Kidney epithelial cell (primary cell): ENCODE results near the gene RAB26. TPM values are rescaled to one million over a fixed set of nuclear protein-coding genes. Genes with fewer than 3 reads are reported as not detected.
A peak's percentile ranks its signal among the peaks of the same experiment; 100 is the strongest.
"Not testable (repeated sequence)": the region's sequence is repeated elsewhere in the genome, so short reads cannot be mapped to it uniquely, and the experiment has no call there.

Experiments
- DNase-seq: peaks from one replicate; pipeline ENCODE4 v3.0.0-alpha.2; 2010; ENCODE audit warnings: low read depth
- H3K27me3 ChIP-seq: 2 replicates; pipeline ENCODE4 v1.6.0; 2011; ENCODE audit warnings: low read length; ENCODE audit not compliant: control insufficient read depth, insufficient read depth
- H3K36me3 ChIP-seq: 2 replicates; pipeline ENCODE4 v1.5.1; 2011; ENCODE audit warnings: low read length; ENCODE audit not compliant: control insufficient read depth, insufficient read depth
- H3K4me3 ChIP-seq: 2 replicates; pipeline ENCODE4 v1.5.1; 2011; ENCODE audit warnings: low read depth, mild to moderate bottlenecking, control low read depth, low read length
- total RNA-seq: library from RNA; depleted of rRNA; stranded (reverse); fragments of >200 nt; gene quantifications from 2 replicates; pipeline ENCODE4 v1.2.3, GENCODE V29; 2015
- TF ChIP-seq, protein P1 (sequence below): IDR thresholded peaks from 2 replicates; pipeline ENCODE4 v1.5.1; 2011; ENCODE audit warnings: mild to moderate bottlenecking, moderate library complexity, low read length, control low read depth, inconsistent platforms; ENCODE audit not compliant: insufficient read depth, poor library complexity, severe bottlenecking

Gene RAB26
- total RNA-seq, 1 donor from 2014 or later, result 0.54 TPM

DNA sequence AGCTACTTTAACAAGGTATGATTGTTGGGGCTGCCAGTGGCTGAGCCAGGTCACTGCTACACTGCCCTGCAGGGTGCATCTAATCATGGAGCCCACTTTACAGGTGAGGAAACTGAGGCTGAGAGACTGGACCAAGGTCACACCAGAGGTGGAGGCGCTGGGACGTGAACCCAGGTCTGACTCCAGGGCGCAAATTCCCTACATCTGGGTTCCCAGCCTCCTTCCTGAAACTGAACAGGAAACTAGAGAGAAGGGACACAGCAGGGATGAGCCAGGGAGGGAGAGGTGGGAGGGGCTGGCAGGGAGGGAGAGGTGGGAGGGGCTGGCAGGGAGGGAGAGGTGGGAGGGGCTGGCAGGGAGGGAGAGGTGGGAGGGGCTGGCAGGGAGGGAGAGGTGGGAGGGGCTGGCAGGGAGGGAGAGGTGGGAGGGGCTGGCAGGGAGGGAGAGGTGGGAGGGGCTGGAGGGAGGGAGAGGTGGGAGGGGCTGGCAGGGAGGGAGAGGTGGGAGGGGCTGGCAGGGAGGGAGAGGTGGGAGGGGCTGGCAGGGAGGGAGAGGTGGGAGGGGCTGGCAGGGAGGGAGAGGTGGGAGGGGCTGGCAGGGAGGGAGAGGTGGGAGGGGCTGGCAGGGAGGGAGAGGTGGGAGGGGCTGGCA, 20.7 kb upstream of the RAB26 start:
- H3K36me3 ChIP-seq, H3K27me3 ChIP-seq, H3K4me3 ChIP-seq, DNase-seq: not testable (repeated sequence)

DNA sequence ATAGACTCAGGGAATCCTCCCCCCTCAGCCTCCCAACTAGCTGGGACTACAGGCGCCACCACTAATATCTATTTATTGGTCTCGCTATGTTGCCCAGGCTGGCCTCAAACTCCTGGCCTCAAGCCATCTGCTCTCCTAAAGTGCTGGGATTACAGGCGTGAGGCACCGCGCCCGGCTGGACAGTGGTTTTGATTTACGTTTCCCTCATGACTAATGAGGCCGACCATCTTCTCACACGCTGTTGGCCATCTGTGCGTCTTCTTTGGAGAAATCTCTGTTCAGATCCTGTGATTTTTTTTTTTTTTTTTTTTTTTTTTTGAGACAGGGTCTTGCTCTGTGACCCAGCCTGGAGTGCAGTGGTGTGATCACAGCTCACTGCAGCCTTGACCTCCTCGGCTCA, 19.2 kb upstream of the RAB26 start:
- not testable (repeated sequence) for H3K36me3 ChIP-seq, DNase-seq, H3K27me3 ChIP-seq

DNA sequence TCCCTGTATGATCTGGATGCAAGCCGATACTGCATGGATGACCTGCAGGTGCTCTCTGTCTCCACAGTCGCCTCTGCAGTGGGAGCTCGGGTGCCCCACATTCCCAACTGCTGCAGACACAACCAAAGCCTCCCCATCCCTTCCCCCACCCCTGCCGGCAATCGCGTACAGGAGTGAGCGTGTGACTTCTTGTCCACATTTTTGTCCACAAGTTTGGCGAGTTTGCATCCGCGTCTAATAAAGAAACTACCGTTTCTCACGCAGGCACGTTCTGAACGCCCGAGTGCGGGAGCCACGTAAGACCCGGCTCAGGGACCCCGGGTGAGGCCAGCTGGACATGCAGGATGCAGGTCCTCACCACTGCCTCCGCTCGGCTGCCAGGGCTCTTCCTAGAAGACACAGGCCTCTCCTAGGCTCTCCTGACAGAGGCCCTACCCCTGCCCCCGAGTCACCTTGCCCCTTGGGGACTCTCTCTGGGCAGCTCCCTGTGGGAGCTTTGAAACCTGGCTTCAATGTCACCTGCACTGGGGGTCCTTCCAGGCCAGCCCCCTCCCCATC, 18.5 kb upstream of the RAB26 start:
- not testable (repeated sequence) for H3K27me3 ChIP-seq, DNase-seq, H3K4me3 ChIP-seq, H3K36me3 ChIP-seq

More for the DNA sequence above, 19.2 kb upstream of the RAB26 start:
- H3K4me3 ChIP-seq, result not testable (repeated sequence)

DNA sequence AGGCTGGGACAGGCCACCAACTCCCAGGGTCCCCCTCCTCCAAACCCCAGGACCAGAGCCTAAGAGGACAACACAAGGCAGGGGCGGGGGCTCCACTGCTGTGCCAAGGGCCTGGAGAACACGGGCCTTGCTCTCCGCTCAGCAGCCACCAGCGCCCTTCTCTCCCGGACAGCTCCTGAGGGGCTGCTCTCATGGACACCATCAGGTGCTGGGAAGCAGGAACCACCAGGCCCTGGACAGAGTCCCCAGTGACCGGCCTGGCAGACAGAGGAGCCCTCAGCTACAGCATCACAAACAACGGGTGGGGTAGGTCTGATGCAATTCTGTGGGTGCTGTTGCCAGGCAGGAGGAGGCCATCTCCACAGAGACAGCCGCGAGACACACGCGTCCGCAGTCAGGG, 14.6 kb upstream of the RAB26 start:
- H3K27me3 ChIP-seq, DNase-seq, H3K36me3 ChIP-seq, H3K4me3 ChIP-seq: not testable (repeated sequence)

DNA sequence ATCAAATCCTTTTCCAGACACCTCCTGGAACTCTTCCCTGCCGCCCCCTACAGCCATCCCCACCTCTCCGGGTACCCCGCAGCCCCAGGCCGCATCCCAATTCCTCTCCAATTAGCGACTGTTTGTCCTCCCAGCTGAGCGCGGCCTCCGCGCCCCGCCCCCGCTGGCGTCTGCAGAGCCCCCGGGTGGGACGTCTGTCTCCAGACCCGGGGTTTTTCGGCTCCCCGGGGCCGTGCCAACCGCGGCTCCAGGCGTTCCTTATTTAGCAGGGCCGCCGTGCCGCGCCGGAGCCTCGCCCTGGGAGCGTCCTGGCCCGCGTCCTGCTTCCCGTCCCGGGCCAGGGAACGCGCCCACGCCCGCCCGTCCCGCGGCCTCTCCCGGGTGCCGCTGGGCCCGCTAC, 13.4 kb upstream of the RAB26 start:
- peak overlapping the region; percentile 45 for H3K4me3 ChIP-seq
- DNase-seq, H3K36me3 ChIP-seq, H3K27me3 ChIP-seq: not testable (repeated sequence)

DNA sequence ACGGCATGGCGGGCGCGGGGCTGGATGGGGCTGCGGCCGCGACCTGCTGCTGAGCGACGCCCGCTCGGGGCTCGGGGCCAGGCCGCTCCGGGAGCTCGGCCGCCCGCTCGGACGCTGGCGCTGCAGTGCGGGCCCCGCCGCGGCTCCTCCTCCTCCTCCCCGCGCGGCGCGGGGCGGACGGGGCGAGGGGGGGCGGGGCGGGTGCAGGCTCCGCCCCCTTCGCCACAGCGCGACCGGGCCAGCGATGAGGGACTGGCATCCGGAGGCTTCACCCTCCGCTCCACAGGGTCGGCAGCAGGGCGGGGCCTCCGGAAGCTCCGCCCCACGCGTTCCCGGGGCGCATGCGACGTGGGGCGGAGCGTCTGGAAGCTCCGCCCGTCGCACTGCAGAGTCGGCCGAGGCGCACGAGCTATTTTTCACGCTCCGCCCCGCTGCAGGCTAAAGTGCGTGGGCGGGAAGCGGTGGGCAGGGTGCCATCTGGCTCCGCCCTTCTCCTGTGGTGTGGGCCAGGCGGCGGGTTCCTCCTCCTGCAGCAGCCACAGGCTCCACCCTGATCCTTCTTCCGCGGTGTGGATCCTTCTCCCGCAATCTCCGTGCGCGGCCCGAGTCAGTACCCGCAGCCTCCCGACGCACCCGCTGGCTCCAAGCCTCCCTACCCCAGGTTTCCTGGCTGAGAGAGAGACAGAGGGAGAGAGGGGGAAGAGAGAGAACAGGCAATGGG, 12.5 kb upstream of the RAB26 start, which contains the start of gene PKD1:
Gene PKD1 (minus strand): TSS at position 129 of the 721 bp plus-strand sequence. CDS start 209 bp downstream, outside the sequence.
- not testable (repeated sequence) for H3K36me3 ChIP-seq, H3K27me3 ChIP-seq
- H3K4me3 ChIP-seq, result peak within 1 kb of the TSS; percentile 45
- peak; percentile 63 for DNase-seq

DNA sequence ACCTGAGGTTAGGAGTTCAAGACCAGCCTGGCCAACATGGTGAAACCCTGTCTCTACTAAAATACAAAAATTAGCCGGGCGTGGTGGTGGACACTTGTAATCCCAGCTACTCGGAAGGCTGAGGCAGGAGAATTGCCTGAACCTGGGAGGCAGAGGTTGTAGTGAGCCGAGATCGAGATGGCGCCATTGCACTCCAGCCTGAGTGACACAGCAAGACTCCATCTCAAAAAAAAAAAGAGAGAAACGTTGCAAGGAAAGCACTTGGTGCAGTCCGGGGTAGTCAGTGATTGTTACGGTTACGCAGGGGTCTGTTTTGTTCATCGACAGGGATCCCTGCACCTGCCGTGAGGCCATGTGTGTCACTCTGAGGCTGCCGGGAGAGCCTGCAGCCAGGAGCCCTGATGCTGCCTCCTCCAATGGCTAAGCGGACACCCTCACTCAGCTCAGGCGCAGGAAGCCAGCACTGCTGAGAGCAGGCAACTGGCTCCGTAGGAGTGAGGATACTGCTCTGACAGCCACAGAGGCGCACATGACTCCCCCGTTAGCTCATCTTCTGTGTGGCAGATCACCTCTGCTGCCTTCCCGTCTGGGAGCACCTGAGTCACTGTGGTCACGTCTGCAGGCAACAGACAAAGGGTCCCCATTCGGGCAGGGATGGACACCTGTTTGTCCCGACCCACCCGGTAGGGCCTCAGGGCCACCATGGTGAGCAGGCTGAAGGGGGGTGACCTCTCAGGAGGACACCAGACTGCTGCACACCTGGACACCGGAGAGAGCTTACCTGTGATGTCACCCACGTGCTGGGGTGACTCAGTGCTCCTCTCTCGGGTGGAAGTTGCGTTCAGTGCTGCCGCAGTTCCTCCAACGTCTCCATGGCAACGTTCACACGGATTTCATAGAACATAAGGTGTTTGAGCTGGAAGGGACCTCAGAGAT, 5.2 kb upstream of the RAB26 start:
- Histone ChIP-seq H3K27me3 (peaks cover 3% of the 10 kb centered on the region), H3K36me3 (no peaks in the 10 kb centered on the region), H3K4me3 (no peak overlapping the region)
- TF ChIP-seq, protein P1, sequence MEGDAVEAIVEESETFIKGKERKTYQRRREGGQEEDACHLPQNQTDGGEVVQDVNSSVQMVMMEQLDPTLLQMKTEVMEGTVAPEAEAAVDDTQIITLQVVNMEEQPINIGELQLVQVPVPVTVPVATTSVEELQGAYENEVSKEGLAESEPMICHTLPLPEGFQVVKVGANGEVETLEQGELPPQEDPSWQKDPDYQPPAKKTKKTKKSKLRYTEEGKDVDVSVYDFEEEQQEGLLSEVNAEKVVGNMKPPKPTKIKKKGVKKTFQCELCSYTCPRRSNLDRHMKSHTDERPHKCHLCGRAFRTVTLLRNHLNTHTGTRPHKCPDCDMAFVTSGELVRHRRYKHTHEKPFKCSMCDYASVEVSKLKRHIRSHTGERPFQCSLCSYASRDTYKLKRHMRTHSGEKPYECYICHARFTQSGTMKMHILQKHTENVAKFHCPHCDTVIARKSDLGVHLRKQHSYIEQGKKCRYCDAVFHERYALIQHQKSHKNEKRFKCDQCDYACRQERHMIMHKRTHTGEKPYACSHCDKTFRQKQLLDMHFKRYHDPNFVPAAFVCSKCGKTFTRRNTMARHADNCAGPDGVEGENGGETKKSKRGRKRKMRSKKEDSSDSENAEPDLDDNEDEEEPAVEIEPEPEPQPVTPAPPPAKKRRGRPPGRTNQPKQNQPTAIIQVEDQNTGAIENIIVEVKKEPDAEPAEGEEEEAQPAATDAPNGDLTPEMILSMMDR, result no peak
- no peak for DNase-seq

DNA sequence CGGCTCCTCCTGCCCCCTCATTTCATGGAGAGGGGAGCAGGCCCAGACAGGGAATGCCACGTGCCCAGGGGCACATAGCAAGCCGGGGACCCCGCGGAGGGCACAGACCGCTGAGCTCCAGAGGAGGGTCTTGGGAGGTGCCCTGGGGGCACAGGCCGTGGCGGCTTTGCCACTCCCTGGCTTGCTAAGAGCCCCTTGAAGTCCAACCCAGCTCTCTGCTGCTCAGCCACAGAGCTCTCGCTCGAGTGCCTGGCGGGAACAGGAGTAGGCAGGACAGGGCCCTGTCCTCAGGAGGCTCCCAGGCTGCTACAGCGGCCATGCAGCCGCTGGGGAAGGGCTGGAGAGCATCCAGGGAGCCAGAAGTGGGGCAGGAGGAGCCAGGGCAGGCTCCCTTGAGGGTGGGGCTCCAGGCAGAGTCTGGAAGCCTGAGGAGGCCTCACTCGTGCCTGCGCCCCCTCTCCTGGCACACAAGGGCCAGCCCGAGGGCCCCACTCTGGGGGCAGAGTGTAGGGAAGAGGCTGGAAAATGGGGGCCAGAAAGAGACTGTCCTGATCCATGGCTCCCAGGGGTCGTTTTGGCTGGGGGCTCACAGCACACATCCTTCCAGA, 4.4 kb upstream of the RAB26 start:
- H3K27me3 ChIP-seq, result peaks cover 3% of the 10 kb centered on the region
- no peak overlapping the region for H3K4me3 ChIP-seq
- TF ChIP-seq, protein P1, result no peak
- no peak for DNase-seq
- no peaks in the 10 kb centered on the region for H3K36me3 ChIP-seq
